ENCODE results near the gene RINT1.

RINT1 gene

DNA sequence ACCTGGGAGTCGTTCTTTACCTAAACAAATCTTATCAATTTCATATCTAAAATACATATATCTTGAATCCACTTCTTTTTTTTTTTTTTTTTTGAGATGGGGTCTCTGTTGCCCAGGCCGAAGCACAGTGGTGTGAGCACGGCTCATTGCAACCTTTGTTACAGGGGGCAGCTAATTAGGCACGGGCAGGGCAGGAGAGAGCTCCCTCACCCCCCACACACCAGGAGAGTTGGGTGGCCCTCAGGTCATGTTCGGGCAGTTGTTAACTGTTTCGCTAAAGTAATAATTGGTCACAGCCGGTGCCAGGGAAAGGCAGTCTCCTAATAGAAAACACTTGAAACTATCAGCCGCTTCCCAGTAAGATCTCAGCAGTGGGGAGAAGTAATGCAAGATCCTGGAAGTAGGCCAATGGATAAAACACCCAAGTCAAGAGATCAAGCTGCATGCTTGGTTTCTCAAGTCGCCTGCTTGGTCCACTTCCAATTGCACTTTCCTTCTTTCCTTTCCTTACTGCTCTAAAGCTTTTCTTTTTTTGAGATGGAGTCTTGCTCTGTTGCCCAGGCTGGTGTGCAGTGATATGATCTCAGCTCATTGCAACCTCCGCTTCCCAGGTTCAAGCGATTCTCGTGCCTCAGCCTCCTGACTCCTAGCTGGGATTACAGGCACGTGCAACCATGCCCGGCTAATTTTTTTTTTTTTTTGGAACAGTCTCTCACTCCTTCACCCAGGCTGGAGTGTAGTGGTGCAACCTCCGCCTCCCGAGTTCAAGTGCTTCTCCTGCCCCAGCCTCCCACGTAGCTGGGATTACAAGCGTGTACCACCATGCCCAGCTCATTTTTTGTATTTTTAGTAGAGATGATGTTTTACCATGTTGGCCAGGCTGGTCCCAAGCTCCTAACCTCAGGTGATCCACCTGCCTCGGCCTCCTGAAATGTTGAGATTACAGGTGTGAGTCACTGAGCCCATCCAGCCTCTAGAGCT lies 70.6 kb downstream of the RINT1 start:
- no peaks in the 10 kb centered on the region for H3K9me3 ChIP-seq (replicated peaks in 1 of 11)
- H3K9ac ChIP-seq = no peak overlapping the region
- no peak for TF ChIP-seq Cebpa-rat (IDR thresholded peaks at IDR 0.05)
- H3K27ac ChIP-seq = no peak overlapping the region
- no peaks in the 10 kb centered on the region for H4K20me1 ChIP-seq
- H3K36me3 ChIP-seq = no peaks in the 10 kb centered on the region
- H3K4me1 ChIP-seq = no peaks in the 10 kb centered on the region
- H3K27me3 ChIP-seq = no peaks in the 10 kb centered on the region
- no peak overlapping the region for H3K4me3 ChIP-seq
- H3K4me2 ChIP-seq = no peak overlapping the region

DNA sequence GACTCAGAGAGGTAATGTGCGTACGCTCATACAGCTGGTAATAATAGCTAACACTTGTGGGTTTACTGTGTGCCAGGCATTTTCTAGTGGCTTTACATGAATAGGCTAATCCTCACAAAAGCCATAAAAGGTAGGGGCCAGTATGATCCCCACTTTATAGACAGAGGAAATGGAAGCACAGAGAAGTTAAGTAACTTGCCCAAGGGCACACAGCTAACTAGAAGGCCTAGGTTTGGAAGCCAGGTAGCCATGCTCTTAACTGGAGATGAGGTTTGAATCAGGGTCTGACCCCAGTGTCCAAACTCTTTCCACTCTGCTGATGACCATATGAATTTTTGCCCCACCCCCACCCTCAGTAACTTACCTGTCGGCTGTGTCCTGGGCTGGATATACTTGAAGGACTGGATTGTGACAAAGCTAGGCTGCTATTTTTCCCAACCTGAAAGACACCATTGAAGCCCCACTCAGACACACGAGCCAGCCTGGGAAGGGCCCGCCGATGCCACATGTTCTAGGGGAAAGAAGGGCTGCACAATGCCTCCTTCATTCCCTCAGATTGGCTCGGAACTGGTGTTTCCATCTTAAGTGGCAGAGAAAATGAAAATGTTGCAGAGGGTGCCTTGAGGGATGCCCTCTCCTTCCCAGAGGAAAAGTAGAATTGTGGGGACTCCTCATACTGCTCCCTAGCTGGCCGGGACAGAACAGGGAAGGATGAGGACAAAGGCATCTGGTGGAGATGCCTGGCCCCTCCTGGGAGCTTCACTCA lies 78.3 kb downstream of the RINT1 start:
- Histone ChIP-seq H3K36me3 (peaks cover 0 to 37% (median 25%) of the 10 kb centered on the region in 11 experiments; a peak in 14 of 22 replicates), H3K4me2 (no peak overlapping the region), H4K20me1 (peaks cover 0 to 7% (median 0%) of the 10 kb centered on the region in 11 experiments; a peak in 3 of 22 replicates), H3K27me3 (no peaks in the 10 kb centered on the region), H3K9me3 (replicated peaks in 1 of 11) (no peaks in the 10 kb centered on the region), H3K4me3 (no peak overlapping the region), H3K9ac (no peak overlapping the region), H3K4me1 (no peaks in the 10 kb centered on the region), H3K27ac (no peak overlapping the region)
- TF ChIP-seq Cebpa-rat (IDR thresholded peaks at IDR 0.05) = no peak

DNA sequence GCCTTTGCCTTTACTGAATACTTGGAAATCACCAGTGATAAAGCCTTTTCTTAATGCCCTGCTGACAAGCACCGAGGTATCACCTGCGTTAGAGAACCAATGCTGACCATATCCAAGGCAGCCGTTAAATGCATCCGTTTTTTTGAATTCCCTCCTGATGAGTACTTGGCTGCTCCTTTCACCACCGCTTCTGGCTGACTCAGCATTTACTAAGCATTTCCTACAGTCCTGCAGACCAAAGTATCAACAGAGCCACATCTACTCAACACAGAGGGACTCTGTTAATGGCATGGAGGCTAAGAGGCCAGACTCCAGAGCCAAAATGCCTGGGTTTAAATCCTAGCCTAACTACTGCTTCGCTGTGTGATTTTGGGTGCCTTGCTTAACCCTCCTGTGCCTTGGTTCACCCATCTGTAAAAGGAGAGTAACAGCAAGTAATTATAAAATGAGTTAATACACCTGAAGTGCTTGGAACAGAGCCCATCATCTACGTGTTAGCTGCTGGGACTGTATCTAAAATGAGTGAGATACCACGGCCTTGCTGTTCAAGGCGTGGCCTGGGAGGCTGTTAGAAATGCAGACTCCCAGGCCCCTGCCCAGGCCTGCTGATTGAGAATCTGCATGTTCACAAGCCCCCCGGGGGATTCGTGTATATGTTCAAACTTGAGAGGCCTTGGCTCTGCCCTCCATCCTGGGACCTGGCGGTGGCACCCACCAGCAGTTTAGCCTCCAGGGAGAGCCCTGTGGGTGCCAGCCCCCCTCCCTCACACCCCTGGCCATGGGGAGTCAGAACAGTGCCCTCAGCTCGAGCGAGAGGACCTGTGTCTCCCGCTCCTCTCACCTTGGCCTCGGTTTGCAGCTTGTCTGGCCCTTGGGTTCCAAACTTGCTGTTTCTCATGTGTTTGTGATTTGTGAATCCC lies 80.1 kb downstream of the RINT1 start:
- no peak overlapping the region for H3K4me2 ChIP-seq
- H3K27me3 ChIP-seq = no peaks in the 10 kb centered on the region
- no peak overlapping the region for H3K4me3 ChIP-seq
- no peak overlapping the region for H3K27ac ChIP-seq
- TF ChIP-seq Cebpa-rat (IDR thresholded peaks at IDR 0.05) = no peak
- H4K20me1 ChIP-seq = peaks cover 0 to 7% (median 0%) of the 10 kb centered on the region in 11 experiments; a peak in 3 of 22 replicates
- no peaks in the 10 kb centered on the region for H3K4me1 ChIP-seq
- H3K36me3 ChIP-seq = peaks cover 0 to 55% (median 39%) of the 10 kb centered on the region in 11 experiments; a peak in 16 of 22 replicates
- H3K9ac ChIP-seq = no peak overlapping the region
- H3K9me3 ChIP-seq (replicated peaks in 1 of 11) = no peaks in the 10 kb centered on the region

DNA sequence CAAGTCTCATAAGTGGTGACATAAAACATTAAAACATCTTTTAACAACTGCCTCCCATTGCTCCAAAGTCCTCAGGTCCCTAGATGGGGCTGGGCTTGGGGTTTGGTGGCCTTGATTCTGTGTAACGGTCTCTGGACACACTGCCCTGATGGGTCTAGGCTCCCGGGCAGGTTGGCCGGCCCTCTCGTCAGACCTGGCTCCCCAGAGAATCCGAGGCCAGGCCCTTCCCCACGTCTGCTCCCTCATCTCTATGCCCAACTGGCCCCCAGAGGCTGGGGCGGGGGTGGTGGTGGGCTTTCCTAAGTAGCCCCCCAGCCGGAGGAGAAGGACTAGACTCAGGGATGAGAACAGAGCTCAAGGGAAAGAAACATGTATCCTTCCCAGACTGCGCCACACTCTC lies 80.8 kb downstream of the RINT1 start:
- H3K4me2 ChIP-seq = no peak overlapping the region
- no peaks in the 10 kb centered on the region for H3K4me1 ChIP-seq
- H3K27ac ChIP-seq = no peak overlapping the region
- H3K9ac ChIP-seq = no peak overlapping the region
- H4K20me1 ChIP-seq = peaks cover 0 to 7% (median 0%) of the 10 kb centered on the region in 11 experiments; a peak in 3 of 22 replicates
- H3K9me3 ChIP-seq (replicated peaks in 1 of 11) = no peaks in the 10 kb centered on the region
- H3K36me3 ChIP-seq = peaks cover 4 to 62% (median 45%) of the 10 kb centered on the region in 11 experiments; a peak in 17 of 22 replicates
- no peak for TF ChIP-seq Cebpa-rat (IDR thresholded peaks at IDR 0.05)
- H3K4me3 ChIP-seq = no peak overlapping the region
- H3K27me3 ChIP-seq = no peaks in the 10 kb centered on the region

DNA sequence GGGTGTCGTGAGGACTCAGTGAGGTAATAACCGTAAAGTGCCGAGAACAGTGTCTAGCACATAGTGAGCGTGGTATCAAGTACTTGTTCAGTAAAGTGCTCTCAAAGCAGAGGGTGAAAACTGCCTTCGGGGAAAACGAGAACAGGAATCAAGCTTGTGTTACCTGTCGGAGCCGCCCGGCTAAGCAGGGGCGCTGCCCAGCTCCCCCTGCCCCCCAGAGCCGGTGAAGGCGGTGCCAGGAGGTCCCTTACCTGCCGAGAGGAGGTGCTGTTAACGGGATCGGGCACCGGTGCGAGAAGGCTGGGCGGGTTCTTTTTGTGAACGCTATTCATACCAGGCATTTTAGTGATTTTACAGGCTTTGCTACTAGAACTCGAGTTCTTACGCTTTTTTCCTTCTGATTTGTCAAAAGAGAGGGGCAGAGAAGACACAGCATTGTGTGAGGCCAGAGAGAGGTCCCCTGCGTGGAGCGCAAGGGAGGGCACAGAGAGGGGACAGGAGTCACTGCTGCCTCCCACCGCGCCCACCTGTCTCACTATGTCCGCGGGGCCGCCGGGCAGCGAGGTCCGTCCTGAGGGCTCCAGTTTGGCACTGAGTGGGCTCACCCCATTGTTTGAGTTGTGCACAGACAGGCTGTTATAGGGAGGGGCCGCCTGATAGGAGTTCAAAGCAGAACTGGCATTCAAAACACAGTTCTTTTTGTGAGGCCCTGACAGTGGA lies 81.8 kb downstream of the RINT1 start:
- peaks cover 0 to 7% (median 0%) of the 10 kb centered on the region in 11 experiments; a peak in 3 of 22 replicates for H4K20me1 ChIP-seq
- H3K9ac ChIP-seq = no peak overlapping the region
- no peak overlapping the region for H3K27ac ChIP-seq
- H3K9me3 ChIP-seq (replicated peaks in 1 of 11) = no peaks in the 10 kb centered on the region
- H3K36me3 ChIP-seq = peaks cover 5 to 72% (median 50%) of the 10 kb centered on the region in 11 experiments; a peak in 17 of 22 replicates
- H3K4me2 ChIP-seq = no peak overlapping the region
- no peaks in the 10 kb centered on the region for H3K4me1 ChIP-seq
- H3K4me3 ChIP-seq = no peak overlapping the region
- no peaks in the 10 kb centered on the region for H3K27me3 ChIP-seq
- no peak for TF ChIP-seq Cebpa-rat (IDR thresholded peaks at IDR 0.05)

DNA sequence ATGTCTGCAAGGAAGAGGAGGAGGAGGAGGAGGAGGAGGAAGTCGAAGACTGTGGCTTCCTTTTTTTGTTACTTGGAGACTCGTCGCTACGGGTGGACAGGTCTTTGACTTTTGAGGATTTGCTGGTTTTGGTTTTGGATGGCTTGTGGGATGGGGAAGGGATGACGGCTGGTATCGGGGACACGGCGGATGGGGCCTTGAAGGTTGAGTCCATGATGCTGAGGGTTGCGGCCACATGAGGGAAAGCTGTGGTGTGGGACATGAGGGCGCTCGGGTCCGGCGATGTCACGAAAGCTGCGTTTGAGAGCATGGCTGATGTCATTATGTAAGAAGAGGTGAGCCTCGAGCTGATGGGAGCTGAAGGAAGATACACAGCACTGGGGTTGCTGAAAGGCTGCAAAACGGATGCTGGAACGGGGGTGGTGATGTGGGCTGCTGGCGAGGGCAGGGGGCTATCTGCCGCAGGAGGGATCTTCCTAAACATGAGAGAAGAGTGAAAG lies 82.4 kb downstream of the RINT1 start:
- Histone ChIP-seq H3K36me3 (peaks cover 5 to 76% (median 50%) of the 10 kb centered on the region in 11 experiments; a peak in 17 of 22 replicates), H3K9ac (no peak overlapping the region)
- TF ChIP-seq Cebpa-rat (IDR thresholded peaks at IDR 0.05) = no peak

More for the DNA sequence above, 82.4 kb downstream of the RINT1 start:
- H3K4me1 ChIP-seq = no peaks in the 10 kb centered on the region
- H3K4me3 ChIP-seq = no peak overlapping the region
- H3K27ac ChIP-seq = no peak overlapping the region
- no peak overlapping the region for H3K4me2 ChIP-seq
- peaks cover 0 to 7% (median 0%) of the 10 kb centered on the region in 11 experiments; a peak in 3 of 22 replicates for H4K20me1 ChIP-seq
- no peaks in the 10 kb centered on the region for H3K27me3 ChIP-seq
- H3K9me3 ChIP-seq (replicated peaks in 1 of 11) = no peaks in the 10 kb centered on the region
